GM18951 (cell line): ENCODE measurements around the gene ANTXR1.

Experiments used
- POLR2A ChIP-seq: IDR thresholded peaks from 4 replicates; pipeline ENCODE4 v1.6.1; 2011; ENCODE audit warnings: mild to moderate bottlenecking; ENCODE audit not compliant: insufficient read length, insufficient read depth; ENCODE audit errors: extremely low read depth
- in situ Hi-C: fragments of 300-500 bp; cut with MboI; formaldehyde crosslinking; loops from one replicate; pipeline ENCODE4 v1.12.0; 2022; ENCODE audit warnings: low sequenced_read_pairs, mixed read lengths, inconsistent platforms; ENCODE audit not compliant: unreplicated experiment

Gene ANTXR1

GRCh38 chr2:69090820-69091219 lies 77.8 kb downstream of the ANTXR1 start:
- TF ChIP-seq POLR2A = no peak
- in situ Hi-C loops = no loop called here

- no peak for TF ChIP-seq POLR2A
- in situ Hi-C loops = no loop called here
Measured at GRCh38 chr2:69092857-69093256, 79.9 kb downstream of the ANTXR1 start.

- in situ Hi-C loops = no loop called here
- no peak for TF ChIP-seq POLR2A
Measured at GRCh38 chr2:69095305-69095704, 82.3 kb downstream of the ANTXR1 start.

- in situ Hi-C loops = no loop called here
Measured at GRCh38 chr2:69096326-69097095, 83.5 kb downstream of the ANTXR1 start.

GRCh38 chr2:69097148-69097610 lies 84.2 kb downstream of the ANTXR1 start:
- no peak for TF ChIP-seq POLR2A
- in situ Hi-C loops = no loop called here

More at GRCh38 chr2:69096326-69097095, 83.5 kb downstream of the ANTXR1 start:
- TF ChIP-seq POLR2A = no peak

GRCh38 chr2:69097891-69098655 lies 85.1 kb downstream of the ANTXR1 start:
- no peak for TF ChIP-seq POLR2A
- in situ Hi-C loops = no loop called here

GRCh38 chr2:69099541-69099940 lies 86.6 kb downstream of the ANTXR1 start:
- TF ChIP-seq POLR2A = no peak
- in situ Hi-C loops = no loop called here

GRCh38 chr2:69100220-69100723 lies 87.3 kb downstream of the ANTXR1 start:
- no peak for TF ChIP-seq POLR2A
- in situ Hi-C loops = no loop called here

GRCh38 chr2:69102041-69102593 lies 89.1 kb downstream of the ANTXR1 start:
- in situ Hi-C loops = no loop called here
- no peak for TF ChIP-seq POLR2A

GRCh38 chr2:69103419-69103818 lies 90.4 kb downstream of the ANTXR1 start:
- TF ChIP-seq POLR2A = no peak

GRCh38 chr2:69104261-69104660 lies 91.3 kb downstream of the ANTXR1 start:
- in situ Hi-C loops = no loop called here
- TF ChIP-seq POLR2A = no peak

More at GRCh38 chr2:69103419-69103818, 90.4 kb downstream of the ANTXR1 start:
- in situ Hi-C loops = no loop called here

- TF ChIP-seq POLR2A = no peak
- in situ Hi-C loops = no loop called here
Measured at GRCh38 chr2:69109255-69109654, 96.3 kb downstream of the ANTXR1 start.

GRCh38 chr2:69111076-69111475 lies 98.1 kb downstream of the ANTXR1 start:
- in situ Hi-C loops = no loop called here
- TF ChIP-seq POLR2A = no peak

- TF ChIP-seq POLR2A = no peak
- in situ Hi-C loops = no loop called here
Measured at GRCh38 chr2:69113627-69114026, 100.6 kb downstream of the ANTXR1 start.

GRCh38 chr2:69114534-69114933 lies 101.6 kb downstream of the ANTXR1 start:
- TF ChIP-seq POLR2A = no peak
- in situ Hi-C loops = no loop called here
